H9 (cell line): ENCODE measurements around the gene RFNG. TPM values are rescaled to one million over a fixed set of nuclear protein-coding genes. Genes with fewer than 3 reads are reported as not detected.

ENCODE experiments used
- DNase-seq: peaks from one replicate; pipeline ENCODE4 v3.0.0-alpha.2; 2017
- H2AFZ ChIP-seq: one replicate; pipeline ENCODE4 v1.6.1; 2013; ENCODE audit warnings: mild to moderate bottlenecking, low read length, control low read depth, moderate library complexity
- H2AK5ac ChIP-seq: 2 replicates; pipeline ENCODE4 v1.6.1; 2013; ENCODE audit warnings: low read length, control low read depth, mixed read lengths; ENCODE audit not compliant: insufficient read length
- H2BK120ac ChIP-seq: one replicate; pipeline ENCODE4 v1.6.1; 2013; ENCODE audit warnings: low read depth, mild to moderate bottlenecking, low read length, control low read depth, inconsistent platforms; ENCODE audit not compliant: poor library complexity, severe bottlenecking
- H2BK12ac ChIP-seq: 2 replicates; pipeline ENCODE4 v1.6.1; 2013; ENCODE audit warnings: low read length, control low read depth, mixed read lengths, low read depth; ENCODE audit not compliant: insufficient read length
- H2BK15ac ChIP-seq: 2 replicates; pipeline ENCODE4 v1.6.1; 2013; ENCODE audit warnings: low read depth, low read length, control low read depth
- H2BK20ac ChIP-seq: one replicate; pipeline ENCODE4 v1.6.1; 2013; ENCODE audit warnings: low read depth, mild to moderate bottlenecking, low read length, control low read depth, inconsistent platforms; ENCODE audit not compliant: poor library complexity, severe bottlenecking
- H2BK5ac ChIP-seq: 2 replicates; pipeline ENCODE4 v1.6.1; 2013; ENCODE audit warnings: low read length, control low read depth, mixed read lengths; ENCODE audit not compliant: insufficient read length
- H3K14ac ChIP-seq: 2 replicates; pipeline ENCODE4 v1.6.1; 2013; ENCODE audit warnings: low read length, control low read depth; ENCODE audit not compliant: insufficient read depth
- H3K18ac ChIP-seq: 2 replicates; pipeline ENCODE4 v1.6.1; 2013; ENCODE audit warnings: low read depth, mild to moderate bottlenecking, mixed read lengths, low read length, control low read depth; ENCODE audit not compliant: insufficient read length
- H3K23ac ChIP-seq: 2 replicates; pipeline ENCODE4 v1.6.1; 2013; ENCODE audit warnings: low read length, control low read depth, mixed read lengths, low read depth; ENCODE audit not compliant: insufficient read length
- H3K23me2 ChIP-seq: 2 replicates; pipeline ENCODE4 v1.6.1; 2013; ENCODE audit warnings: low read depth, mild to moderate bottlenecking, mixed read lengths, low read length, control low read depth; ENCODE audit not compliant: insufficient read length, poor library complexity, severe bottlenecking
- H3K27ac ChIP-seq: 2 replicates; pipeline ENCODE4 v1.5.1; 2013; ENCODE audit warnings: low read length, control low read depth, mixed read lengths, low read depth; ENCODE audit not compliant: insufficient read length
- H3K27me3 ChIP-seq: 2 replicates; pipeline ENCODE4 v1.6.1; 2013; ENCODE audit warnings: low read length, control low read depth, inconsistent platforms; ENCODE audit not compliant: insufficient read depth
- H3K4ac ChIP-seq: 2 replicates; pipeline ENCODE4 v1.6.1; 2013; ENCODE audit warnings: low read depth, mild to moderate bottlenecking, control low read depth, inconsistent platforms, low read length, moderate library complexity
- H3K4me1 ChIP-seq: 2 replicates; pipeline ENCODE4 v1.6.1; 2013; ENCODE audit warnings: low read length, control low read depth, inconsistent platforms; ENCODE audit not compliant: insufficient read depth
- H3K4me2 ChIP-seq: 2 replicates; pipeline ENCODE4 v1.6.1; 2013; ENCODE audit warnings: low read length, control low read depth, mixed read lengths; ENCODE audit not compliant: insufficient read length, insufficient read depth
- H3K56ac ChIP-seq: 2 replicates; pipeline ENCODE4 v1.6.1; 2013; ENCODE audit warnings: low read depth, mild to moderate bottlenecking, mixed read lengths, low read length, control low read depth; ENCODE audit not compliant: insufficient read length
- H3K79me1 ChIP-seq: 2 replicates; pipeline ENCODE4 v1.6.1; 2013; ENCODE audit warnings: low read depth, mild to moderate bottlenecking, moderate library complexity, low read length, control low read depth, inconsistent platforms; ENCODE audit not compliant: insufficient read depth, poor library complexity, severe bottlenecking
- H3K79me2 ChIP-seq: 2 replicates; pipeline ENCODE4 v1.6.1; 2013; ENCODE audit warnings: low read length, control low read depth, inconsistent platforms; ENCODE audit not compliant: insufficient read depth
- H3K9ac ChIP-seq: 2 replicates; pipeline ENCODE4 v1.6.1; 2013; ENCODE audit warnings: low read length, control low read depth, mixed read lengths; ENCODE audit not compliant: insufficient read length; ENCODE audit errors: extremely low read depth
- H3K9me3 ChIP-seq: one replicate; pipeline ENCODE4 v1.6.1; 2013; ENCODE audit warnings: low read depth, low read length, inconsistent platforms; ENCODE audit not compliant: control insufficient read depth
- H3T11ph ChIP-seq: one replicate; pipeline ENCODE4 v1.6.1; 2013; ENCODE audit warnings: mild to moderate bottlenecking, low read length, control low read depth, inconsistent platforms
- H4K20me1 ChIP-seq: one replicate; pipeline ENCODE4 v1.6.1; 2013; ENCODE audit not compliant: control insufficient read depth, insufficient read length, insufficient read depth
- H4K5ac ChIP-seq: 2 replicates; pipeline ENCODE4 v1.6.1; 2013; ENCODE audit warnings: low read depth, mild to moderate bottlenecking, mixed read lengths, low read length, control low read depth; ENCODE audit not compliant: insufficient read length
- H4K8ac ChIP-seq: replicated peaks from 2 replicates; pipeline ENCODE4 v1.6.1; 2013; ENCODE audit warnings: low read length, control low read depth, mixed read lengths, low read depth; ENCODE audit not compliant: insufficient read length
- H4K91ac ChIP-seq: 2 replicates; pipeline ENCODE4 v1.6.1; 2013; ENCODE audit warnings: low read depth, mild to moderate bottlenecking, moderate library complexity, mixed read lengths, low read length, control low read depth; ENCODE audit not compliant: insufficient read length
- H3K27ac Mint-ChIP-seq, 3 experiments: 2 replicates in 2 of 3; 3 replicates in 1 of 3; pipeline ENCODE4 v1.8.0; 2020 to 2021; ENCODE audit warnings: mixed read lengths in 3 of 3, mild to moderate bottlenecking in 1 of 3, moderate library complexity in 1 of 3
- H3K27me3 Mint-ChIP-seq: 2 replicates; pipeline ENCODE4 v1.8.0; 2021; ENCODE audit warnings: low read depth, mild to moderate bottlenecking, moderate library complexity, mixed read lengths
- H3K36me3 Mint-ChIP-seq, 3 experiments: 2 replicates in 2 of 3; 3 replicates in 1 of 3; pipeline ENCODE4 v1.8.0; 2020 to 2021; ENCODE audit warnings: low read depth in 3 of 3, mixed read lengths in 3 of 3; ENCODE audit not compliant: insufficient read depth in 1 of 3
- H3K4me1 Mint-ChIP-seq, 2 experiments: 2 replicates each; pipeline ENCODE4 v1.8.0; 2020; ENCODE audit warnings: mixed read lengths in 2 of 2
- H3K4me3 Mint-ChIP-seq, 2 experiments: 2 replicates in 1 of 2; 3 replicates in 1 of 2; pipeline ENCODE4 v1.8.0; 2020 to 2021; ENCODE audit warnings: mild to moderate bottlenecking in 2 of 2, mixed read lengths in 2 of 2, moderate library complexity in 1 of 2
- H3K9me3 Mint-ChIP-seq, 2 experiments: 2 replicates in 1 of 2; 3 replicates in 1 of 2; pipeline ENCODE4 v1.8.0; 2020; ENCODE audit warnings: mild to moderate bottlenecking in 2 of 2, mixed read lengths in 2 of 2, moderate library complexity in 1 of 2
- whole genome bisulfite sequencing: extraction: QIAGEN DNeasy Blood & Tissue Kit; methylation state at CpG from one replicate; pipeline ENCODE4 v1.1.7; 2013; ENCODE audit warnings: missing lambda C conversion rate, low lambda C conversion rate, mixed read lengths; ENCODE audit not compliant: insufficient read length; ENCODE audit errors: extremely low coverage; 5-methylcytosine and 5-hydroxymethylcytosine counted together
- total RNA-seq: library from RNA; stranded (reverse); gene quantifications from 2 replicates; pipeline ENCODE4 v1.2.1, GENCODE V29; 2021
- TF ChIP-seq, protein P1 (sequence below): fragments of 200-600 bp; sonication (generic); conservative IDR thresholded peaks from 3 replicates; pipeline ENCODE4 v1.8.0; 2021; ENCODE audit warnings: antibody characterized with exemption, mild to moderate bottlenecking

The RFNG gene
- total RNA-seq, 1 experiment from 2014 or later = 34.0 TPM

DNA sequence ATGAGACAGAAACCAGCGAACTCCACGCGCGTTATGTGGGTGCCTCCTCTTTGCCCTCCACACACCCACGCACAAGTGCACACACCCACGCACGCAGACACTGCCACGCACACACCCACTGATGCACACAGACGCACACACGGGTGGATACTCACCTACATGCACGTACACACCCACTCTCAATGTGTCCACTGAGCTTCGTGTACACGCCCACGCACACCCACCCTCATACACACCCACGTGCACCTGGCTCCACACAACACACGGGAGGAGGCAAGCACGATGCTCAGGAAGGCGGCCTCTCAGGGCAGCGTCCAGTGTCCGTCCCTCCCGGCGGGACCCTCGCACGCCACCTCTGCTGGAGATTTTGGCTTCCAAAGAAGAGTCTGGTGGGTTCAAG is 4.2 kb downstream of the RFNG start:
- peaks cover 6 to 23% (median 21%) of the 10 kb centered on the region in 3 experiments; a peak in 6 of 7 replicates for H3K36me3 Mint-ChIP-seq
- no CpG with 5 or more reads among the region's 24 CpGs for WGBS
- no peak overlapping the region for H2AFZ ChIP-seq
- no peak overlapping the region for H2BK20ac ChIP-seq
- H3K4me2 ChIP-seq = no peak overlapping the region
- H3K27ac ChIP-seq = no peak overlapping the region
- DNase-seq = no peak
- H2AK5ac ChIP-seq = no peak overlapping the region
- no peaks in the 10 kb centered on the region for H3K79me2 ChIP-seq
- no peak overlapping the region for H3K56ac ChIP-seq
- H2BK15ac ChIP-seq = no peak overlapping the region
- H3K27ac Mint-ChIP-seq = peak overlapping the region in 1 of 3 experiments; percentile 49; a peak in 1 of 7 replicates
- peaks cover 2% of the 10 kb centered on the region for H3K79me1 ChIP-seq
- no peak overlapping the region for H2BK120ac ChIP-seq
- H3K4me1 Mint-ChIP-seq = peaks cover 9 to 17% of the 10 kb centered on the region in 2 experiments; a peak in 3 of 4 replicates
- H3K27me3 ChIP-seq = no peaks in the 10 kb centered on the region
- H3K4me1 ChIP-seq = no peaks in the 10 kb centered on the region; the same call in 1 of the 2 replicates
- no peak overlapping the region for H4K91ac ChIP-seq
- H4K20me1 ChIP-seq = no peaks in the 10 kb centered on the region
- H3K23ac ChIP-seq = no peak overlapping the region
- no peak overlapping the region for H4K8ac ChIP-seq
- H3T11ph ChIP-seq = no peak overlapping the region
- no peaks in the 10 kb centered on the region for H3K9me3 ChIP-seq
- no peak overlapping the region for H3K18ac ChIP-seq
- H3K4me3 Mint-ChIP-seq = no peak overlapping the region
- H4K5ac ChIP-seq = no peak overlapping the region
- no peak overlapping the region for H2BK12ac ChIP-seq
- TF ChIP-seq, protein P1, sequence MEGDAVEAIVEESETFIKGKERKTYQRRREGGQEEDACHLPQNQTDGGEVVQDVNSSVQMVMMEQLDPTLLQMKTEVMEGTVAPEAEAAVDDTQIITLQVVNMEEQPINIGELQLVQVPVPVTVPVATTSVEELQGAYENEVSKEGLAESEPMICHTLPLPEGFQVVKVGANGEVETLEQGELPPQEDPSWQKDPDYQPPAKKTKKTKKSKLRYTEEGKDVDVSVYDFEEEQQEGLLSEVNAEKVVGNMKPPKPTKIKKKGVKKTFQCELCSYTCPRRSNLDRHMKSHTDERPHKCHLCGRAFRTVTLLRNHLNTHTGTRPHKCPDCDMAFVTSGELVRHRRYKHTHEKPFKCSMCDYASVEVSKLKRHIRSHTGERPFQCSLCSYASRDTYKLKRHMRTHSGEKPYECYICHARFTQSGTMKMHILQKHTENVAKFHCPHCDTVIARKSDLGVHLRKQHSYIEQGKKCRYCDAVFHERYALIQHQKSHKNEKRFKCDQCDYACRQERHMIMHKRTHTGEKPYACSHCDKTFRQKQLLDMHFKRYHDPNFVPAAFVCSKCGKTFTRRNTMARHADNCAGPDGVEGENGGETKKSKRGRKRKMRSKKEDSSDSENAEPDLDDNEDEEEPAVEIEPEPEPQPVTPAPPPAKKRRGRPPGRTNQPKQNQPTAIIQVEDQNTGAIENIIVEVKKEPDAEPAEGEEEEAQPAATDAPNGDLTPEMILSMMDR = no peak
- H3K9me3 Mint-ChIP-seq = no peaks in the 10 kb centered on the region; a peak in 1 of 5 replicates
- no peak overlapping the region for H2BK5ac ChIP-seq
- H3K23me2 ChIP-seq = no peaks in the 10 kb centered on the region
- H3K27me3 Mint-ChIP-seq = no peaks in the 10 kb centered on the region; the same call in 1 of the 2 replicates
- H3K9ac ChIP-seq = no peak overlapping the region
- no peak overlapping the region for H3K14ac ChIP-seq
- no peak overlapping the region for H3K4ac ChIP-seq
